HL-60 (cell line): Measurements from ENCODE around the gene BMP6.
A peak's percentile ranks its signal among the peaks of the same experiment; 100 is the strongest.

Experiments
- DNase-seq, 2 experiments: peaks; one replicate each; pipeline ENCODE4 v3.0.0-alpha.2; 2010 to 2020; ENCODE audit warnings: low read depth in 1 of 2, low spot score in 1 of 2
- H3K27ac ChIP-seq: fragments of 250-450 bp; sonication (Bioruptor Pico); replicated peaks from 2 replicates; pipeline ENCODE4 v1.5.1; 2020; ENCODE audit warnings: mild to moderate bottlenecking, moderate library complexity
- H3K27me3 ChIP-seq: fragments of 250-450 bp; sonication (Bioruptor Pico); 2 replicates; pipeline ENCODE4 v1.5.1; 2021; ENCODE audit warnings: mild to moderate bottlenecking, moderate library complexity; ENCODE audit not compliant: insufficient read depth, poor library complexity, severe bottlenecking
- H3K4me3 ChIP-seq: replicated peaks from 2 replicates; pipeline ENCODE4 v1.5.1; 2011; ENCODE audit warnings: mild to moderate bottlenecking, control low read depth, low read length; ENCODE audit not compliant: insufficient read depth
- GABPA ChIP-seq: IDR thresholded peaks from 2 replicates; pipeline ENCODE4 v1.6.1; 2012; ENCODE audit warnings: low read depth
- POLR2AphosphoS5 ChIP-seq: IDR thresholded peaks from 2 replicates; pipeline ENCODE4 v1.6.1; 2012; ENCODE audit warnings: low read depth
- SPI1 ChIP-seq: IDR thresholded peaks from 2 replicates; pipeline ENCODE4 v1.6.1; 2012; ENCODE audit warnings: low read depth, mild to moderate bottlenecking, borderline replicate concordance
- long read RNA-seq: library from polyadenylated mRNA; unstranded; transcript quantifications from one replicate; pipeline ENCODE4 v2.0.0, GENCODE V29; 2020
- TF ChIP-seq, protein P1 (sequence below): IDR thresholded peaks from 2 replicates; pipeline ENCODE4 v1.6.1; 2012; ENCODE audit warnings: low read depth; ENCODE audit not compliant: insufficient replicate concordance
- TF ChIP-seq, protein P2 (sequence below): IDR thresholded peaks from one replicate; pipeline ENCODE4 v1.5.1; 2011; ENCODE audit warnings: low read length, control low read depth, inconsistent platforms; ENCODE audit not compliant: insufficient read depth

The BMP6 gene
- long read RNA-seq = 0 reads

DNA sequence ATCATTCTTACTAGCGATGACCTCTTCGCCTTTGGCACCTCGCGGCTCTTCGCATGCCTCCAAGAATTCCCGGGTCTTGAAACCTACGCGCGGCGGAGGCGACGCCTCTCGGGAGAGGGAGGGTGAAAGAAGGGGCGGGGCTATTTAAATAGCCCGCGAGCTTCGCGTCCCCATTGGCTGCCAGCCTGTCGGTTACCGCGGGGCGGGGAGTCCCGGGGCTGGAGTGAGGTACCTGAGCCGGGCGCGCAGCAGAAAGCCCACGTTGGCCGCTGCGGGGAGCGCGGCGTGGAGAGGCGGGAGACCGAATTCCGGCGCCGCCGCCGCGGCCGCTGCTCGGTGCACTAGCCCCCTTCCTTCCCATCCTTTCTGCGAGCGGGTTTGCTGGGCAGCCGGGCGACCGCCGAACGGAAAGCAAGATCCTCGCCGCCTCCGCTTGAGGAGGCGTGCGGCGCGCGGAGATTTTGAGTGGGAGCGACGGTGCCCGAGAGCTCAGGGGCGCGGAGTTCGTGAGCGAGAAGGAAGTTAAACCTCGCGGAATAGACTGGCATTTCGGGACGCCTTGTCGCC lies at the start of gene BMP6:
BMP6 (plus strand) TSS at position 251 of the 567 bp plus-strand sequence. CDS start 857 bp downstream, outside the sequence.
- peak within 1 kb of the TSS; percentile 45 for H3K4me3 ChIP-seq
- no peak within 1 kb of the TSS for H3K27ac ChIP-seq
- peaks cover 54% of the 10 kb centered on the region for H3K27me3 ChIP-seq
- TF ChIP-seq SPI1 (no peak), POLR2AphosphoS5 (no peak), GABPA (no peak)
- TF ChIP-seq, protein P1, sequence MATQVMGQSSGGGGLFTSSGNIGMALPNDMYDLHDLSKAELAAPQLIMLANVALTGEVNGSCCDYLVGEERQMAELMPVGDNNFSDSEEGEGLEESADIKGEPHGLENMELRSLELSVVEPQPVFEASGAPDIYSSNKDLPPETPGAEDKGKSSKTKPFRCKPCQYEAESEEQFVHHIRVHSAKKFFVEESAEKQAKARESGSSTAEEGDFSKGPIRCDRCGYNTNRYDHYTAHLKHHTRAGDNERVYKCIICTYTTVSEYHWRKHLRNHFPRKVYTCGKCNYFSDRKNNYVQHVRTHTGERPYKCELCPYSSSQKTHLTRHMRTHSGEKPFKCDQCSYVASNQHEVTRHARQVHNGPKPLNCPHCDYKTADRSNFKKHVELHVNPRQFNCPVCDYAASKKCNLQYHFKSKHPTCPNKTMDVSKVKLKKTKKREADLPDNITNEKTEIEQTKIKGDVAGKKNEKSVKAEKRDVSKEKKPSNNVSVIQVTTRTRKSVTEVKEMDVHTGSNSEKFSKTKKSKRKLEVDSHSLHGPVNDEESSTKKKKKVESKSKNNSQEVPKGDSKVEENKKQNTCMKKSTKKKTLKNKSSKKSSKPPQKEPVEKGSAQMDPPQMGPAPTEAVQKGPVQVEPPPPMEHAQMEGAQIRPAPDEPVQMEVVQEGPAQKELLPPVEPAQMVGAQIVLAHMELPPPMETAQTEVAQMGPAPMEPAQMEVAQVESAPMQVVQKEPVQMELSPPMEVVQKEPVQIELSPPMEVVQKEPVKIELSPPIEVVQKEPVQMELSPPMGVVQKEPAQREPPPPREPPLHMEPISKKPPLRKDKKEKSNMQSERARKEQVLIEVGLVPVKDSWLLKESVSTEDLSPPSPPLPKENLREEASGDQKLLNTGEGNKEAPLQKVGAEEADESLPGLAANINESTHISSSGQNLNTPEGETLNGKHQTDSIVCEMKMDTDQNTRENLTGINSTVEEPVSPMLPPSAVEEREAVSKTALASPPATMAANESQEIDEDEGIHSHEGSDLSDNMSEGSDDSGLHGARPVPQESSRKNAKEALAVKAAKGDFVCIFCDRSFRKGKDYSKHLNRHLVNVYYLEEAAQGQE = no peak
- TF ChIP-seq, protein P2, sequence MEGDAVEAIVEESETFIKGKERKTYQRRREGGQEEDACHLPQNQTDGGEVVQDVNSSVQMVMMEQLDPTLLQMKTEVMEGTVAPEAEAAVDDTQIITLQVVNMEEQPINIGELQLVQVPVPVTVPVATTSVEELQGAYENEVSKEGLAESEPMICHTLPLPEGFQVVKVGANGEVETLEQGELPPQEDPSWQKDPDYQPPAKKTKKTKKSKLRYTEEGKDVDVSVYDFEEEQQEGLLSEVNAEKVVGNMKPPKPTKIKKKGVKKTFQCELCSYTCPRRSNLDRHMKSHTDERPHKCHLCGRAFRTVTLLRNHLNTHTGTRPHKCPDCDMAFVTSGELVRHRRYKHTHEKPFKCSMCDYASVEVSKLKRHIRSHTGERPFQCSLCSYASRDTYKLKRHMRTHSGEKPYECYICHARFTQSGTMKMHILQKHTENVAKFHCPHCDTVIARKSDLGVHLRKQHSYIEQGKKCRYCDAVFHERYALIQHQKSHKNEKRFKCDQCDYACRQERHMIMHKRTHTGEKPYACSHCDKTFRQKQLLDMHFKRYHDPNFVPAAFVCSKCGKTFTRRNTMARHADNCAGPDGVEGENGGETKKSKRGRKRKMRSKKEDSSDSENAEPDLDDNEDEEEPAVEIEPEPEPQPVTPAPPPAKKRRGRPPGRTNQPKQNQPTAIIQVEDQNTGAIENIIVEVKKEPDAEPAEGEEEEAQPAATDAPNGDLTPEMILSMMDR = no peak
- peak in 1 of 2 experiments; percentile 78 for DNase-seq

DNA sequence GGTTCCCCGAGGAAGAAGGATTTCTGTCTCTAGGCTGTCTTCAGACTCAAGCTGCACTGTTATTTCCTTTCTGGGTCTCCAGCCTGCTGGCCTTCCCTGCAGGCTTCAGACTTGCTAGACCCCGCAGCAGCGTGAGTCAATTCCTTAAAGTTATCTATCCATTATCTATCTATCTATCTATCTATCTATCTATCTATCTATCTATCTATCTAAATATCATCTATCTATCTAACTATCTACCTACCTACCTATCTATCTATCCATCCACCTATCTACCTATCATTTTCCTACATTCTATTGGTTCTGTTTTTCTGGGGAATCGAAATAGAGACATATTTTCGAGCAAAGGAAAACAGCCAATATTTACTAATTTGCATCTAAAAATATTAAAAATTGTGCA lies 48.7 kb upstream of the BMP6 start:
- no peak for DNase-seq
- Histone ChIP-seq H3K27ac (no peak overlapping the region), H3K4me3 (no peak overlapping the region), H3K27me3 (no peaks in the 10 kb centered on the region)
- TF ChIP-seq GABPA (no peak), SPI1 (no peak), POLR2AphosphoS5 (no peak)
- TF ChIP-seq, protein P2 = no peak

- no peaks in the 10 kb centered on the region for H3K27me3 ChIP-seq
- H3K4me3 ChIP-seq = no peak overlapping the region
- TF ChIP-seq, protein P2 = no peak
- TF ChIP-seq, protein P1 = no peak
- no peak for TF ChIP-seq POLR2AphosphoS5
- TF ChIP-seq GABPA = no peak
- TF ChIP-seq SPI1 = no peak
- DNase-seq = no peak
- no peak overlapping the region for H3K27ac ChIP-seq
These were observed 45.4 kb upstream of the BMP6 start for GRCh38 chr6:7680393-7681075.
